Measurements from ENCODE around the gene SLC7A1. TPM values are rescaled to one million over a fixed set of nuclear protein-coding genes. Genes with fewer than 3 reads are reported as not detected.

The SLC7A1 gene
- total and polyA plus RNA-seq, 10 donors: 2.2 to 53.8 (median 20.6) TPM

- H3K27me3 ChIP-seq (replicated peaks in 1 of 7): peaks cover 0 to 23% (median 4%) of the 10 kb centered on the region in 7 donors
- no peaks in the 10 kb centered on the region for H3K36me3 ChIP-seq
- peak; percentile 71 for DNase-seq
- WGBS, 5 donors: 83 to 88% (median 86%) methylated on average over 5 to 7 of the region's 7 CpGs
- TF ChIP-seq POLR2AphosphoS5 (IDR thresholded peaks at IDR 0.05) (no peak), CTCF (IDR thresholded peaks at IDR 0.05 in 8 of 11, conservative IDR thresholded peaks at IDR 0.05 in 3 of 11) (no peak), POLR2A (IDR thresholded peaks at IDR 0.05) (no peak)
- H3K9me3 ChIP-seq: no peaks in the 10 kb centered on the region
- intact Hi-C loops (cut with DNase I; ENCODE audit: low total_unique reads): no loop called here
- H3K4me1 ChIP-seq: peaks cover 10 to 31% (median 24%) of the 10 kb centered on the region in 6 donors
- no peak overlapping the region for H3K4me3 ChIP-seq
- H3K27ac ChIP-seq: no peak overlapping the region
These were observed 95.9 kb downstream of the SLC7A1 start for GRCh38 chr13:29499506-29500165.

DNA sequence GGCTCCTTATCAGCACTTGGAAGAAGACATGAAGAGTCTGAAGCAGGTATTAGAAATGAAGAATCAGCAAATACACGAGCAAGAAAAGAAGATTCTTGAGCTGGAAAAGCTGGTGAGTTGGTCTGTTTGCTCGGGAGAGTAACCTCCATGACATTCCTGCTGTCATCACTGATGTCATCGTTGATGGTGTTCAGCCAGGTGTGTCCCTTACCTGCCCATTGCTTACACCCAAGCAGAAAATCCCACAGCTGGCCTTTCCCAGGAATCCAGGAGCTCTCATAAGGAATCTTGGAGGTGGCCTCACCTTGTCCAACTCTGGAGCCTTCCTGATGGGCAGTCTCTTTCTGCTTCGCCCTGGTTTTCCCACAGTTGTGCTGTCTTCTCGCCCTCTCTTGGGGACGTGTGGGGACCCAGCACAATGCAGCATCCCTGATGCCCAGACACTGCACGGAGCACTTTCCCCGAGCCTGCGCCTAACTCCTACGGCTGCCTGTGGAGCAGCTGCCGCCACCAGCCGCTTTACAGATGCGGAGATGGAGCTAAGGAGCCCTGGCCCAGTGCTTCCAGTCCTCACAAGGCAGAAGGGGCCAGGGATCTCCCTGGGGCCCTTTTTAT lies 97.0 kb downstream of the SLC7A1 start:
- no peak overlapping the region for H3K27ac ChIP-seq
- H3K27me3 ChIP-seq (replicated peaks in 1 of 7): peaks cover 0 to 12% (median 3%) of the 10 kb centered on the region in 7 donors
- no peaks in the 10 kb centered on the region for H3K9me3 ChIP-seq
- WGBS, 5 donors: 89 to 95% (median 93%) methylated on average over 10 to 13 of the region's 13 CpGs
- peak; percentile 61 for DNase-seq
- H3K36me3 ChIP-seq: no peaks in the 10 kb centered on the region
- H3K4me1 ChIP-seq: peaks cover 10 to 36% (median 24%) of the 10 kb centered on the region in 6 donors
- H3K4me3 ChIP-seq: no peak overlapping the region
- TF ChIP-seq POLR2A (IDR thresholded peaks at IDR 0.05) (no peak), POLR2AphosphoS5 (IDR thresholded peaks at IDR 0.05) (no peak), CTCF (IDR thresholded peaks at IDR 0.05 in 8 of 11, conservative IDR thresholded peaks at IDR 0.05 in 3 of 11) (no peak)
- intact Hi-C loops (cut with DNase I; ENCODE audit: low total_unique reads): no loop called here

- 49 to 71% (median 64%) methylated on average over 11 to 15 of the region's 15 CpGs for WGBS, 5 donors
- intact Hi-C loops (cut with DNase I; ENCODE audit: low total_unique reads): no loop called here
- Histone ChIP-seq H3K27ac (peak overlapping the region in 2 of 8 donors; percentile 46 to 50), H3K9me3 (no peaks in the 10 kb centered on the region), H3K36me3 (no peaks in the 10 kb centered on the region), H3K27me3 (replicated peaks in 1 of 7) (peaks cover 0 to 3% (median 0%) of the 10 kb centered on the region in 7 donors), H3K4me1 (peaks cover 10 to 36% (median 22%) of the 10 kb centered on the region in 6 donors), H3K4me3 (no peak overlapping the region)
- TF ChIP-seq CTCF (IDR thresholded peaks at IDR 0.05 in 8 of 11, conservative IDR thresholded peaks at IDR 0.05 in 3 of 11): no peak
- TF ChIP-seq POLR2A (IDR thresholded peaks at IDR 0.05): no peak
- TF ChIP-seq POLR2AphosphoS5 (IDR thresholded peaks at IDR 0.05): peak in 1 of 3 donors; percentile 19
- DNase-seq: peak; percentile 73
These were observed 98.3 kb downstream of the SLC7A1 start for GRCh38 chr13:29497137-29497654.

- H3K36me3 ChIP-seq: no peaks in the 10 kb centered on the region
- H3K4me3 ChIP-seq: peak overlapping the region in 2 of 8 donors; percentile 5 to 54
- peak; percentile 82 for DNase-seq
- H3K27me3 ChIP-seq (replicated peaks in 1 of 7): peaks cover 0 to 3% (median 0%) of the 10 kb centered on the region in 7 donors
- 28 to 42% (median 30%) methylated on average over 9 of the region's 9 CpGs for WGBS, 5 donors
- TF ChIP-seq POLR2A (IDR thresholded peaks at IDR 0.05) (no peak), POLR2AphosphoS5 (IDR thresholded peaks at IDR 0.05) (peak in 1 of 3 donors; percentile 54), CTCF (IDR thresholded peaks at IDR 0.05 in 8 of 11, conservative IDR thresholded peaks at IDR 0.05 in 3 of 11) (no peak)
- H3K4me1 ChIP-seq: peaks cover 10 to 36% (median 22%) of the 10 kb centered on the region in 6 donors
- intact Hi-C loops (cut with DNase I; ENCODE audit: low total_unique reads): no loop called here
- peak overlapping the region in 4 of 8 donors; percentile 50 to 74 (median 60) for H3K27ac ChIP-seq
- no peaks in the 10 kb centered on the region for H3K9me3 ChIP-seq
These were observed 99.2 kb downstream of the SLC7A1 start for GRCh38 chr13:29496241-29496712.

Data from spleen (tissue), 11 donors.